D721Med (cell line): ENCODE data around the gene TBC1D8.

Experiments
- DNase-seq: peaks from one replicate; pipeline ENCODE4 v3.0.0; 2011; ENCODE audit warnings: low spot score; ENCODE audit not compliant: insufficient read length
- FAIRE-seq: peaks from 2 replicates; lab custom pipeline; 2011; peaks lifted over from hg19 to GRCh38; lab: Jason Lieb, UNC
- CTCF ChIP-seq: IDR thresholded peaks from 2 replicates; pipeline ENCODE4 v1.5.1; 2012; ENCODE audit warnings: mild to moderate bottlenecking, control low read depth; ENCODE audit not compliant: insufficient read depth; ENCODE audit errors: missing control alignments

TBC1D8 gene

DNA sequence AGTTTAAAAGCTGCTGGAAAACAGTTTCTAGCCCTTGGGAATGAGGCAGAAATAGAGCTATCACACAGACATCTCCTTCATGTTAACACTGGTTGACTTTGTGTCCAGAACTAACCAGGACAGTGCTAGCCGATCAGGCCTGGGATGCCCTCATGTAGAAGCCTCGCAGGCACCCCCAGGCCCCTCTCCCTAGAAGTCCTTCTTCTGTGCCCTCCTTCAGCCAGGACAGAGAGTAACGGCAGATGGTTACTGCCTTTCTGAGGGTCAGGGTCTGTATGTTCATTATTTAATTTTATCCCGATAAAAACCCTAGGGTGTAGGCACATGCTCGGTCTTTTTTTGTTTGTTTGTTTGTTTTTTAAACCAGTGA is 159.8 kb downstream of the TBC1D8 start:
- FAIRE-seq (no peak), DNase-seq (no peak)
- TF ChIP-seq CTCF, result no peak

DNA sequence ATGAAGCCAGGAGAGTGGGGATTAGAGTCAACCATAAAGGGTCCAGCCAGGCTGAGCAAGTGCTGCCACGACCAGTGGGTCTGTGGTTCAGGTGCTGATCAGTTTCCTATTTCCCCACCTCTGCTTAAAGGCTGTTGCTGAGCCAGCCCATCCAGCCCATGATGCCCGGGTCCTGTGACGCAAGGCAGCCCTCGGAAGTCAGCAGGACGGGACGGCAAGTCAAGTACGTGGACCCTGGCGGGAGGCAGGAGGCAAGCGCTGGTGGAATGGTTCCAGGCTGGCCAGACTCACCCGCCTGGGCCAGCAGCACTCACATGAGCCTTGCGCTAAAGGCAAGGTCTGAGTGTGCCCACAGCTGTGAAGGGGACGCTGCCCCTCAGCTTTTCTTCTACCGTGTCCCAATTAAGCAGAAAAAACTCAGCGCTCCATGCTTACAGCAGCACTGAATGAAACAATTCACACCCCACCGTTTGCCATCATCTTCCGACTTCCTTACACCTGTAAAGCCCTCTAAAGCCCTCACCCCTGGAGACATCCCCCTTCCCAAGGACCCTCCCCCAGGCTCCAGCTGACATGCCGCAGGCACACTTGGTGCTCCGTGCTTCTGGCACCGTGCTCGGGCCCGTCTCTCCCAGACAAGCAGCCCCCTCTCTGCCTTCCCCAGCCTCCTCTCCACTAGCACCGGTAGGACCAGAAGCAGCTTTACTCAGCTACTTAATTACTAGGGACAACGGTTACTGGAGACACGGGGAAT is 160.4 kb downstream of the TBC1D8 start:
- no peak for TF ChIP-seq CTCF
- FAIRE-seq, result no peak

GRCh38 chr2:100990166-100990565 is 161.0 kb downstream of the TBC1D8 start:
- no peak for TF ChIP-seq CTCF

More for the DNA sequence above, 160.4 kb downstream of the TBC1D8 start:
- no peak for DNase-seq

GRCh38 chr2:100989666-100990065 is 161.5 kb downstream of the TBC1D8 start:
- no peak for DNase-seq
- no peak for TF ChIP-seq CTCF
- no peak for FAIRE-seq

More at GRCh38 chr2:100990166-100990565, 161.0 kb downstream of the TBC1D8 start:
- FAIRE-seq (no peak), DNase-seq (no peak)

DNA sequence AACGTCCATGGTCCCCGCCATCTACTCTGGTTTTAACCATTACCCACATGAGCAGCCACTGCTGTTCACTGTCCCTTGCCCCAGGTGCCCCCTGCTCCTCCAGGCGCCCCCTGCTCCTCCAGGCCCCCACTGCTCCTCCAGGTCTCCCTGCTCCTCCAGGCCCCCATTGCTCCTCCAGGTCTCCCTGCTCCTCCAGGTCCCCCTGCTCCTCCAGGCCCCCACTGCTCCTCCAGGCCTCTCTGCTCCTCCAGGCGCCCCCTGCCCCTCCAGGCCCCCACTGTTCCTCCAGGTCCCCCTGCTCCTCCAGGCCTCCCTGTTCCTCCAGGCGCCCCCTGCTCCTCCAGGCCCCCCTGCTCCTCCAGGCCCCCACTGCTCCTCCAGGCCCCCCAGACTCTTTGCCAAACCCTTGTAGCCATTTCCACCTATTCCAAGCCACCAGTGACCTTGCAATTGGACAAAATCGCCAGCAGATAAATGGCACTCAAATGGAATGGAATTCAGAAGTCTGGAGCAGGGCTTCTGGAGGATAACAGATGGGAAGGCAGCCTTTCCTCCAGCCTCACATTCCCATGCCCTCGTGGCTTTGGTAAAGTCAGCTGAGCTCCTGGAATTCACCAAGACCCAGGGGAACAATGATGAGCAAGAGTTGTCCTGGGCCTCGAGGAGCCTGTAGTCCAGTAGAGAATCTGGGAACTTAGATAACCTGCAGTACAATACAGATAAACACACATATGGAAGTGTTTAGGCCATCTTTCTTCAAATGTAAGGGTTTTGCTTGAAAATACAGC is 162.4 kb downstream of the TBC1D8 start:
- no peak for TF ChIP-seq CTCF
- no peak for FAIRE-seq
- no peak for DNase-seq

GRCh38 chr2:100987974-100988373 is 163.2 kb downstream of the TBC1D8 start:
- DNase-seq (no peak), FAIRE-seq (no peak)
- TF ChIP-seq CTCF, result no peak

GRCh38 chr2:100987536-100987935 is 163.6 kb downstream of the TBC1D8 start:
- no peak for TF ChIP-seq CTCF
- DNase-seq, result no peak
- FAIRE-seq, result no peak
